Measurements from ENCODE around the gene NUMA1.
A peak's percentile ranks its signal among the peaks of the same experiment; 100 is the strongest.

NUMA1 gene

GRCh38 chr11:72014761-72015320, 65.5 kb downstream of the NUMA1 start:
- DNase-seq (ENCODE audit: low spot score) = no peak

- DNase-seq (ENCODE audit: low spot score) = peak; percentile 34
These were observed 66.3 kb downstream of the NUMA1 start for GRCh38 chr11:72013765-72014711.

- DNase-seq (ENCODE audit: low spot score) = peak; percentile 97
These were observed 67.2 kb downstream of the NUMA1 start for GRCh38 chr11:72012897-72013721.

- DNase-seq (ENCODE audit: low spot score) = no peak
These were observed 68.2 kb downstream of the NUMA1 start for GRCh38 chr11:72012091-72012630.

- DNase-seq (ENCODE audit: low spot score) = no peak
These were observed 69.7 kb downstream of the NUMA1 start for GRCh38 chr11:72010529-72011233.

- no peak for DNase-seq (ENCODE audit: low spot score)
These were observed 71.2 kb downstream of the NUMA1 start for GRCh38 chr11:72009156-72009555.

GRCh38 chr11:72008728-72009127, 71.6 kb downstream of the NUMA1 start:
- no peak for DNase-seq (ENCODE audit: low spot score)

GRCh38 chr11:72007587-72007986, 72.8 kb downstream of the NUMA1 start:
- no peak for DNase-seq (ENCODE audit: low spot score)

GRCh38 chr11:72007089-72007476, 73.3 kb downstream of the NUMA1 start:
- no peak for DNase-seq (ENCODE audit: low spot score)

- no peak for DNase-seq (ENCODE audit: low spot score)
These were observed 73.8 kb downstream of the NUMA1 start for GRCh38 chr11:72006309-72007088.

- DNase-seq (ENCODE audit: low spot score) = no peak
These were observed 74.7 kb downstream of the NUMA1 start for GRCh38 chr11:72005347-72006260.

- no peak for DNase-seq (ENCODE audit: low spot score)
These were observed 75.6 kb downstream of the NUMA1 start for GRCh38 chr11:72004515-72005346.

- DNase-seq (ENCODE audit: low spot score) = no peak
These were observed 76.6 kb downstream of the NUMA1 start for GRCh38 chr11:72003776-72004171.

- DNase-seq (ENCODE audit: low spot score) = no peak
These were observed 77.2 kb downstream of the NUMA1 start for GRCh38 chr11:72002841-72003775.

GRCh38 chr11:72001834-72002591, 78.3 kb downstream of the NUMA1 start:
- DNase-seq (ENCODE audit: low spot score) = no peak

GRCh38 chr11:72001285-72001684, 79.1 kb downstream of the NUMA1 start:
- no peak for DNase-seq (ENCODE audit: low spot score)

All from AG20443 (cell line).